ENCODE results near the gene ATP6V1G2. TPM values are rescaled to one million over a fixed set of nuclear protein-coding genes. Genes with fewer than 3 reads are reported as not detected.

The ATP6V1G2 gene
- total and polyA plus RNA-seq, 2 of the 8 experiments (the other 6 are each of a cell fraction or from before 2014, with no cell fraction given) = 3.0 to 5.7 TPM

DNA sequence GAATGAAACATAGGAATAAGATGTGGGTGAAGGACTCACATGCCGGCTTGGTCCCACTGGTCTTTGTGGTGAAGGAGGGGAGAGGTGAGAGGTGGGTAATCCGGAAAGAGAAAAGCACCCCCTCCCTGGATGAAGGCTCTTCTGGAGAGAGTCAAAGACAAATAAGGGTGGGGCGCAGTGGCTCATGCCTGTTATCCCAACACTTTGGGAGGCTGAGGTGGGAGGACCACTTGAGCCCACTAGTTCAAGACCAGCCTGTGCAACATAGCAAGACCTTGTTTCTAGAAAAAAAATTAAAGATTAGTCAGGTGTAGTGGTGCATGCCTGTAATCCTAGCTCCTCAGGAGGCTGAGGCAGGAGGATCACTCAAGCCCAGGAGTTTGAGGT lies 32.7 kb upstream of the ATP6V1G2 start:
- Histone ChIP-seq H3K14ac (ENCODE audit: insufficient read length) (no peak overlapping the region), H2BK5ac (ENCODE audit: low read depth, low read length) (no peak overlapping the region), H3K27me3 (replicated peaks in 1 of 4; ENCODE audit: control insufficient read depth in 3 of 4, extremely low read depth in 1 of 4, insufficient read depth in 3 of 4, low read length in 3 of 4) (peaks cover 0 to 8% (median 7%) of the 10 kb centered on the region in 4 experiments; a peak in 5 of 7 replicates), H3K36me3 (ENCODE audit: control insufficient read depth in 2 of 4, insufficient read depth in 4 of 4, low read length in 3 of 4) (no peaks in the 10 kb centered on the region), H3K23ac (ENCODE audit: insufficient read length) (no peak overlapping the region), H2BK15ac (ENCODE audit: low read length) (no peak overlapping the region), H3K18ac (ENCODE audit: extremely low read depth, low read length) (no peak overlapping the region), H3K79me1 (ENCODE audit: low read depth, low read length) (no peaks in the 10 kb centered on the region), H4K5ac (ENCODE audit: insufficient read length, low read depth, low read length) (no peak overlapping the region), H2AFZ (ENCODE audit: low read length) (no peak overlapping the region), H3K4me1 (replicated peaks in 1 of 4; ENCODE audit: control insufficient read depth in 3 of 4, insufficient read depth in 4 of 4, low read length in 3 of 4) (peaks cover 0 to 6% (median 6%) of the 10 kb centered on the region in 4 experiments; a peak in 6 of 7 replicates), H3K79me2 (ENCODE audit: control insufficient read depth in 1 of 2, insufficient read depth in 2 of 2, low read length in 2 of 2) (no peaks in the 10 kb centered on the region), H2BK12ac (ENCODE audit: low read depth, low read length) (no peak overlapping the region), H2BK20ac (ENCODE audit: low read length) (no peak overlapping the region), H3K4ac (replicated peaks; ENCODE audit: insufficient read length, low read depth, low read length) (no peak overlapping the region), H3K9me3 (ENCODE audit: insufficient read depth in 2 of 2, low read depth in 1 of 2, low read length in 1 of 2) (no peaks in the 10 kb centered on the region), H3K56ac (replicated peaks; ENCODE audit: insufficient read length, low read depth, low read length) (no peak overlapping the region), H2BK120ac (replicated peaks; ENCODE audit: low read depth, low read length) (no peak overlapping the region), H3K9ac (replicated peaks in 1 of 4; ENCODE audit: extremely low read depth in 1 of 4, low read depth in 3 of 4, low read length in 3 of 4) (no peak overlapping the region), H3K23me2 (ENCODE audit: low read depth, low read length) (peaks cover 9% of the 10 kb centered on the region; the same call in 1 of the 2 replicates), H4K91ac (replicated peaks; ENCODE audit: insufficient read length, low read length) (no peak overlapping the region), H4K8ac (ENCODE audit: extremely low read depth, insufficient read depth, low read length) (no peak overlapping the region), H4K20me1 (replicated peaks in 1 of 2; ENCODE audit: control insufficient read depth in 1 of 2, insufficient read depth in 2 of 2, low read length in 2 of 2) (no peaks in the 10 kb centered on the region), H2AK5ac (ENCODE audit: low read depth, low read length) (no peak overlapping the region), H3K4me2 (ENCODE audit: insufficient read depth in 1 of 2, low read depth in 2 of 2, low read length in 2 of 2) (no peak overlapping the region), H3K27ac (ENCODE audit: low read depth, low read length) (no peak overlapping the region), H3K4me3 (ENCODE audit: extremely low read depth in 1 of 4, insufficient read depth in 2 of 4, low read depth in 3 of 4, low read length in 4 of 4) (no peak overlapping the region)
- ChIA-PET CTCF (ENCODE audit: partially characterized antibody) (interaction anchor here (0.6 to 19.2 kb wide), 6 partner anchors 10 to 39 kb away, joined by 3 to 640 read pairs (median 34); partner anchors contain the start of genes ATP6V1G2, LST1, LTB and NCR3), POLR2A (ENCODE audit: partially characterized antibody) (interaction anchor here (1.6 to 12.2 kb wide), 5 partner anchors 10 to 82 kb away, joined by 4 to 110 read pairs (median 5); partner anchors contain the start of genes ATP6V1G2, C6orf47 and NFKBIL1)
- FAIRE-seq (no peak), DNase-seq (ENCODE audit: low read depth in 1 of 2, low spot score in 2 of 2) (no peak)
- WGBS, 2 experiments (ENCODE audit: extremely low coverage in 1 of 2, insufficient coverage in 1 of 2, insufficient read length in 1 of 2, insufficient replicate concordance in 2 of 2, low coverage in 1 of 2, low lambda C conversion rate in 2 of 2, missing lambda C conversion rate in 1 of 2) = 84% methylated on average over 3 of the region's 3 CpGs; no CpG with 5 or more reads in 1 of the 2 experiments
- TF ChIP-seq TAF1 (IDR thresholded peaks at IDR 0.05; ENCODE audit: low read depth, low read length) (no peak), CREB1 (IDR thresholded peaks at IDR 0.05) (no peak), SP2 (IDR thresholded peaks at IDR 0.05; ENCODE audit: low read length) (no peak), MAFK (IDR thresholded peaks at IDR 0.05; ENCODE audit: low read depth, low read length) (no peak), SIX5 (IDR thresholded peaks at IDR 0.05; ENCODE audit: low read depth, low read length) (no peak), TBP (IDR thresholded peaks at IDR 0.05; ENCODE audit: low read depth, low read length) (no peak), RXRA (IDR thresholded peaks at IDR 0.05; ENCODE audit: insufficient read depth, low read depth, low read length) (no peak), NANOG (IDR thresholded peaks at IDR 0.05; ENCODE audit: insufficient read depth, low read depth, low read length, poor library complexity, severe bottlenecking) (no peak)
- TF ChIP-seq, protein P1, sequence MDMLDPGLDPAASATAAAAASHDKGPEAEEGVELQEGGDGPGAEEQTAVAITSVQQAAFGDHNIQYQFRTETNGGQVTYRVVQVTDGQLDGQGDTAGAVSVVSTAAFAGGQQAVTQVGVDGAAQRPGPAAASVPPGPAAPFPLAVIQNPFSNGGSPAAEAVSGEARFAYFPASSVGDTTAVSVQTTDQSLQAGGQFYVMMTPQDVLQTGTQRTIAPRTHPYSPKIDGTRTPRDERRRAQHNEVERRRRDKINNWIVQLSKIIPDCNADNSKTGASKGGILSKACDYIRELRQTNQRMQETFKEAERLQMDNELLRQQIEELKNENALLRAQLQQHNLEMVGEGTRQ (IDR thresholded peaks at IDR 0.05; ENCODE audit: low read length) = no peak

Data from H1 (cell line).